Measurements from ENCODE around the gene MED31. TPM values are rescaled to one million over a fixed set of nuclear protein-coding genes. Genes with fewer than 3 reads are reported as not detected.

The MED31 gene
- total and polyA plus RNA-seq, 2 of the 13 experiments (the other 11 are each of a cell fraction or from before 2014, with no cell fraction given) = 19.0 to 20.9 TPM

GRCh38 chr17:6640536-6641246, 10.7 kb downstream of the MED31 start, which contains the start of the genes KIAA0753 and TXNDC17 (continued):
- TF ChIP-seq HDAC6 (IDR thresholded peaks at IDR 0.05; ENCODE audit: low read depth, low read length) = no peak
- no peak for TF ChIP-seq ZNF329 (CRISPR knock-in tag; IDR thresholded peaks at IDR 0.05; ENCODE audit: low read depth)
- TF ChIP-seq ZNF18 (CRISPR knock-in tag; IDR thresholded peaks at IDR 0.05; ENCODE audit: insufficient replicate concordance) = no peak
- peak; percentile 67 for TF ChIP-seq TGIF2 (CRISPR knock-in tag; IDR thresholded peaks at IDR 0.05)
- peak; percentile 87 for TF ChIP-seq ZZZ3 (CRISPR knock-in tag; IDR thresholded peaks at IDR 0.05; ENCODE audit: borderline replicate concordance)
- TF ChIP-seq NFYC (CRISPR knock-in tag; IDR thresholded peaks at IDR 0.05) = peak; percentile 11; the same call in 1 of the 2 replicates
- peak; percentile 65; the same call in 1 of the 2 replicates for TF ChIP-seq ZNF292 (CRISPR knock-in tag; IDR thresholded peaks at IDR 0.05; ENCODE audit: borderline replicate concordance, low read depth)
- TF ChIP-seq, protein P1, sequence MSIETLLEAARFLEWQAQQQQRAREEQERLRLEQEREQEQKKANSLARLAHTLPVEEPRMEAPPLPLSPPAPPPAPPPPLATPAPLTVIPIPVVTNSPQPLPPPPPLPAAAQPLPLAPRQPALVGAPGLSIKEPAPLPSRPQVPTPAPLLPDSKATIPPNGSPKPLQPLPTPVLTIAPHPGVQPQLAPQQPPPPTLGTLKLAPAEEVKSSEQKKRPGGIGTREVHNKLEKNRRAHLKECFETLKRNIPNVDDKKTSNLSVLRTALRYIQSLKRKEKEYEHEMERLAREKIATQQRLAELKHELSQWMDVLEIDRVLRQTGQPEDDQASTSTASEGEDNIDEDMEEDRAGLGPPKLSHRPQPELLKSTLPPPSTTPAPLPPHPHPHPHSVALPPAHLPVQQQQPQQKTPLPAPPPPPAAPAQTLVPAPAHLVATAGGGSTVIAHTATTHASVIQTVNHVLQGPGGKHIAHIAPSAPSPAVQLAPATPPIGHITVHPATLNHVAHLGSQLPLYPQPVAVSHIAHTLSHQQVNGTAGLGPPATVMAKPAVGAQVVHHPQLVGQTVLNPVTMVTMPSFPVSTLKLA (IDR thresholded peaks at IDR 0.05) = no peak
- TF ChIP-seq, protein P2, sequence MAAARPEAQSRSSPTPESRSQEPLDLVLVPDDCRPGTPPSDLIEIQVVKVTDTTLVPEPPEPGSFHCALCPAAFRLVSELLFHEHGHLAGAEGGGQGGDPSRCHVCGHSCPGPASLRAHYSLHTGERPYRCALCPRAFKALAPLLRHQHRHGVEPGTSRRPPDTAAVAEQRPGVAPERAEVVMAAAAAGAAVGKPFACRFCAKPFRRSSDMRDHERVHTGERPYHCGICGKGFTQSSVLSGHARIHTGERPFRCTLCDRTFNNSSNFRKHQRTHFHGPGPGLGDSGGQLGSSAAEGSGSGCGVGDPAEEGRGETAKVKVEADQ (CRISPR knock-in tag; IDR thresholded peaks at IDR 0.05; ENCODE audit: borderline replicate concordance) = peak; percentile 77
- peak; percentile 75 for TF ChIP-seq MED1 (CRISPR knock-in tag; IDR thresholded peaks at IDR 0.05)
- TF ChIP-seq KDM3A (CRISPR knock-in tag; IDR thresholded peaks at IDR 0.05; ENCODE audit: low read depth) = no peak
- TF ChIP-seq ZNF335 (CRISPR knock-in tag; IDR thresholded peaks at IDR 0.05) = peak; percentile 52; the same call in 1 of the 2 replicates
- TF ChIP-seq, protein P3, sequence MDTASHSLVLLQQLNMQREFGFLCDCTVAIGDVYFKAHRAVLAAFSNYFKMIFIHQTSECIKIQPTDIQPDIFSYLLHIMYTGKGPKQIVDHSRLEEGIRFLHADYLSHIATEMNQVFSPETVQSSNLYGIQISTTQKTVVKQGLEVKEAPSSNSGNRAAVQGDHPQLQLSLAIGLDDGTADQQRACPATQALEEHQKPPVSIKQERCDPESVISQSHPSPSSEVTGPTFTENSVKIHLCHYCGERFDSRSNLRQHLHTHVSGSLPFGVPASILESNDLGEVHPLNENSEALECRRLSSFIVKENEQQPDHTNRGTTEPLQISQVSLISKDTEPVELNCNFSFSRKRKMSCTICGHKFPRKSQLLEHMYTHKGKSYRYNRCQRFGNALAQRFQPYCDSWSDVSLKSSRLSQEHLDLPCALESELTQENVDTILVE (CRISPR knock-in tag; IDR thresholded peaks at IDR 0.05) = no peak; the same call in none of the 2 replicates
- 0 out of 2 replicates have a peak, but pooled peaks have one; percentile 49 for TF ChIP-seq ZNF230 (CRISPR knock-in tag; IDR thresholded peaks at IDR 0.05)
- TF ChIP-seq, protein P4, sequence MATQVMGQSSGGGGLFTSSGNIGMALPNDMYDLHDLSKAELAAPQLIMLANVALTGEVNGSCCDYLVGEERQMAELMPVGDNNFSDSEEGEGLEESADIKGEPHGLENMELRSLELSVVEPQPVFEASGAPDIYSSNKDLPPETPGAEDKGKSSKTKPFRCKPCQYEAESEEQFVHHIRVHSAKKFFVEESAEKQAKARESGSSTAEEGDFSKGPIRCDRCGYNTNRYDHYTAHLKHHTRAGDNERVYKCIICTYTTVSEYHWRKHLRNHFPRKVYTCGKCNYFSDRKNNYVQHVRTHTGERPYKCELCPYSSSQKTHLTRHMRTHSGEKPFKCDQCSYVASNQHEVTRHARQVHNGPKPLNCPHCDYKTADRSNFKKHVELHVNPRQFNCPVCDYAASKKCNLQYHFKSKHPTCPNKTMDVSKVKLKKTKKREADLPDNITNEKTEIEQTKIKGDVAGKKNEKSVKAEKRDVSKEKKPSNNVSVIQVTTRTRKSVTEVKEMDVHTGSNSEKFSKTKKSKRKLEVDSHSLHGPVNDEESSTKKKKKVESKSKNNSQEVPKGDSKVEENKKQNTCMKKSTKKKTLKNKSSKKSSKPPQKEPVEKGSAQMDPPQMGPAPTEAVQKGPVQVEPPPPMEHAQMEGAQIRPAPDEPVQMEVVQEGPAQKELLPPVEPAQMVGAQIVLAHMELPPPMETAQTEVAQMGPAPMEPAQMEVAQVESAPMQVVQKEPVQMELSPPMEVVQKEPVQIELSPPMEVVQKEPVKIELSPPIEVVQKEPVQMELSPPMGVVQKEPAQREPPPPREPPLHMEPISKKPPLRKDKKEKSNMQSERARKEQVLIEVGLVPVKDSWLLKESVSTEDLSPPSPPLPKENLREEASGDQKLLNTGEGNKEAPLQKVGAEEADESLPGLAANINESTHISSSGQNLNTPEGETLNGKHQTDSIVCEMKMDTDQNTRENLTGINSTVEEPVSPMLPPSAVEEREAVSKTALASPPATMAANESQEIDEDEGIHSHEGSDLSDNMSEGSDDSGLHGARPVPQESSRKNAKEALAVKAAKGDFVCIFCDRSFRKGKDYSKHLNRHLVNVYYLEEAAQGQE (IDR thresholded peaks at IDR 0.05; ENCODE audit: borderline replicate concordance in 1 of 2, low read depth in 1 of 2, low read length in 2 of 2) = peak in 1 of 2 experiments; percentile 48; a peak in 1 of 4 replicates
- TF ChIP-seq ZNF333 (CRISPR knock-in tag; IDR thresholded peaks at IDR 0.05; ENCODE audit: borderline replicate concordance) = no peak
- peak; percentile 70 for TF ChIP-seq SRSF1 (optimal IDR thresholded peaks at IDR 0.05; ENCODE audit: low read depth, low read length)
- TF ChIP-seq ZNF446 (CRISPR knock-in tag; IDR thresholded peaks at IDR 0.05) = peak; percentile 76; the same call in 1 of the 2 replicates
- peak; percentile 21; the same call in 1 of the 2 replicates for TF ChIP-seq BCL6 (CRISPR knock-in tag; IDR thresholded peaks at IDR 0.05)

All from HepG2 (cell line).